Suprapubic skin (tissue), 3 donors: Measurements from ENCODE around the gene SACM1L.
"Not testable (repeated sequence)": the region's sequence is repeated elsewhere in the genome, so short reads cannot be mapped to it uniquely, and the experiment has no call there.

Source experiments
- EP300 ChIP-seq: sonication (generic); formaldehyde crosslinking; IDR thresholded peaks from one replicate; pipeline ENCODE4 v1.6.1; 2017; ENCODE audit warnings: antibody characterized with exemption
- POLR2A ChIP-seq, 2 donors: fragments of 450-650 bp; IDR thresholded peaks; one replicate each; pipeline ENCODE4 v1.6.1; 2017; ENCODE audit warnings: antibody characterized with exemption in 2 of 2, mild to moderate bottlenecking in 2 of 2, moderate library complexity in 2 of 2
- TF ChIP-seq, protein P1 (sequence below), 2 donors: fragments of 200-600 bp in 1 of 2; fragments of 450-650 bp in 1 of 2; sonication (generic) in 1 of 2; IDR thresholded peaks; one replicate each; pipeline ENCODE4 v1.5.1; 2016 to 2019; ENCODE audit warnings: antibody characterized with exemption in 2 of 2, mild to moderate bottlenecking in 1 of 2, moderate library complexity in 1 of 2

DNA sequence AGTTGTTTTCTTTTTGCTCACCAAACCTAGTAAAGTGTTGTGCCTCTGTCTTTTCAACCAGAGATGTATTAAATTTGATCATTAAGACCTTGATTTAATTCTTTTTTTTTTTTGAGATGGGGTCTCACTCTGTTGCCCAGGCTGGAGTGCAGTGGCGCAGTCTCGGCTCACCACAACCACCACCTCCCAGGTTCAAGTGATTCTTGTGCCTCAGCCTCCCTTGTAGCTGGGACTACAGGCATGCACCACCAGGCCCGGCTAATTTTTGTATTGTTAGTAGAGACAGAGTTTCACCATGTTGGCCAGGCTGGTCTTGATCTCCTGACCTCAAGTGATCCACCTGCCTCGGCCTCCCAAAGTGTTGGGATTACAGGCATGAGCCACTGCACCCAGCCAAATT is 6.0 kb downstream of the SACM1L start:
- TF ChIP-seq, protein P1, sequence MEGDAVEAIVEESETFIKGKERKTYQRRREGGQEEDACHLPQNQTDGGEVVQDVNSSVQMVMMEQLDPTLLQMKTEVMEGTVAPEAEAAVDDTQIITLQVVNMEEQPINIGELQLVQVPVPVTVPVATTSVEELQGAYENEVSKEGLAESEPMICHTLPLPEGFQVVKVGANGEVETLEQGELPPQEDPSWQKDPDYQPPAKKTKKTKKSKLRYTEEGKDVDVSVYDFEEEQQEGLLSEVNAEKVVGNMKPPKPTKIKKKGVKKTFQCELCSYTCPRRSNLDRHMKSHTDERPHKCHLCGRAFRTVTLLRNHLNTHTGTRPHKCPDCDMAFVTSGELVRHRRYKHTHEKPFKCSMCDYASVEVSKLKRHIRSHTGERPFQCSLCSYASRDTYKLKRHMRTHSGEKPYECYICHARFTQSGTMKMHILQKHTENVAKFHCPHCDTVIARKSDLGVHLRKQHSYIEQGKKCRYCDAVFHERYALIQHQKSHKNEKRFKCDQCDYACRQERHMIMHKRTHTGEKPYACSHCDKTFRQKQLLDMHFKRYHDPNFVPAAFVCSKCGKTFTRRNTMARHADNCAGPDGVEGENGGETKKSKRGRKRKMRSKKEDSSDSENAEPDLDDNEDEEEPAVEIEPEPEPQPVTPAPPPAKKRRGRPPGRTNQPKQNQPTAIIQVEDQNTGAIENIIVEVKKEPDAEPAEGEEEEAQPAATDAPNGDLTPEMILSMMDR (IDR thresholded peaks at IDR 0.05), result not testable (repeated sequence)
- TF ChIP-seq POLR2A (IDR thresholded peaks at IDR 0.05); EP300: not testable (repeated sequence)
